H54 (cell line): ENCODE measurements around the gene SETD1B.

Experiments
- DNase-seq: peaks from one replicate; pipeline ENCODE4 v3.0.0; 2011; ENCODE audit warnings: low spot score, mixed read lengths; ENCODE audit not compliant: insufficient read length
- FAIRE-seq: peaks from 3 replicates; lab custom pipeline; 2011; peaks lifted over from hg19 to GRCh38; lab: Jason Lieb, UNC
- POLR2A ChIP-seq: IDR thresholded peaks from 2 replicates; pipeline ENCODE4 v1.6.1; 2011; ENCODE audit warnings: low read depth, mild to moderate bottlenecking, low read length

Gene SETD1B

DNA sequence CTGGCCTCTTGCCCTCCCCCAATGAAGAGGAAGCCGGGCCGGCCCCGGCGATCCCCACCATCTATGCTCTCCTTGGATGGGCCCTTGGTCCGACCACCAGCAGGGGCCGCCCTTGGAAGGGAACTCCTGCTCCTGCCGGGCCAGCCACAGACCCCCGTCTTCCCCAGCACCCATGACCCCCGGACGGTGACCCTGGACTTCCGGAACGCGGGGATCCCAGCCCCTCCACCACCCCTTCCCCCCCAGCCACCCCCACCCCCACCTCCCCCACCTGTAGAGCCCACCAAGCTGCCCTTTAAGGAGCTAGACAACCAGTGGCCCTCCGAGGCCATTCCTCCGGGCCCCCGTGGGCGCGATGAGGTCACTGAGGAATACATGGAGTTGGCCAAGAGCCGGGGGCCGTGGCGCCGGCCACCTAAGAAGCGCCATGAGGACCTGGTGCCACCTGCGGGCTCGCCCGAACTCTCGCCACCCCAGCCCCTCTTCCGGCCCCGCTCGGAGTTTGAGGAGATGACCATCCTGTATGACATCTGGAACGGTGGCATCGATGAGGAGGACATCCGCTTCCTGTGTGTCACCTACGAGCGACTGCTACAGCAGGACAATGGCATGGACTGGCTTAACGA is 19.4 kb downstream of the SETD1B start:
- TF ChIP-seq POLR2A = no peak
- FAIRE-seq = no peak
- no peak for DNase-seq

DNA sequence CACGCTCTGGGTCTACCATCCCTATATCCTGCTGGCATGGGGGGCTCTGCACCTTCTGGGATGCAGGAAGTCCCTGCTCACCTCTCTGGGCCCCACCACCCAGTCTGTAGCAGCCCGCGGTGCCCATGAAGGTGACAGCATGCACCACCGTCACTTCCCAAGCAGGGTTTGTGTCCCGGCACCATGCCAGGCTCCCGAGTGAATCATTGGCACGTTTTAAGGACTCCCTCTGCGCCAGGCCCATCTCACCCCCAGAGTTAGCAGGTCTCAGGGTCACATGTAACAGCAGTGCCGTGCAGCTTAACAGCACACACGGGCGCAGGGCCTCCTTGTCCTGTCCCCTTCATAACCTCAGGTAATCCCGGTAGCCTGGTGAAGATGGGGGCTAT is 19.9 kb downstream of the SETD1B start:
- TF ChIP-seq POLR2A = no peak
- DNase-seq (no peak), FAIRE-seq (no peak)

DNA sequence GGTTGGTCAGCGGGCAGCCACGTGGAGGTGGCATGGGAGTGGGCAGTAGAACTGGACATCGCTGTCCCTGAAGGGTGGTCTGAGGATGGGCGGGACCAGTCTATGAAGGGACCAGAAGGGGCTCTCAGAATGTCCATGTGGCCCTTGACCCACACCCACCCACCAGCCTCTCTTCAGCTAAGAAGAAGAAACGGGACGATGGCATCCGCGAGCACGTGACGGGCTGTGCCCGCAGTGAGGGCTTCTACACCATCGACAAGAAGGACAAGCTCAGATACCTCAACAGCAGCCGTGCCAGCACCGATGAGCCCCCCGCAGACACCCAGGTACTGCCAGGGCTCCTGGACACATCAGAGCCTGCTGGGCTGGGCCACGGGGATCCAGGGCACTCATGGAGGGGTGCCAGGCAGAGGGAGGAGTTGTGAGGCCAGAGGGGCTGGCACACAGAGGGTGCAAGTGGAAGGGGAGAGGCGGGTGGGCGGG is 21.3 kb downstream of the SETD1B start:
- FAIRE-seq (no peak), DNase-seq (no peak)
- TF ChIP-seq POLR2A = no peak

DNA sequence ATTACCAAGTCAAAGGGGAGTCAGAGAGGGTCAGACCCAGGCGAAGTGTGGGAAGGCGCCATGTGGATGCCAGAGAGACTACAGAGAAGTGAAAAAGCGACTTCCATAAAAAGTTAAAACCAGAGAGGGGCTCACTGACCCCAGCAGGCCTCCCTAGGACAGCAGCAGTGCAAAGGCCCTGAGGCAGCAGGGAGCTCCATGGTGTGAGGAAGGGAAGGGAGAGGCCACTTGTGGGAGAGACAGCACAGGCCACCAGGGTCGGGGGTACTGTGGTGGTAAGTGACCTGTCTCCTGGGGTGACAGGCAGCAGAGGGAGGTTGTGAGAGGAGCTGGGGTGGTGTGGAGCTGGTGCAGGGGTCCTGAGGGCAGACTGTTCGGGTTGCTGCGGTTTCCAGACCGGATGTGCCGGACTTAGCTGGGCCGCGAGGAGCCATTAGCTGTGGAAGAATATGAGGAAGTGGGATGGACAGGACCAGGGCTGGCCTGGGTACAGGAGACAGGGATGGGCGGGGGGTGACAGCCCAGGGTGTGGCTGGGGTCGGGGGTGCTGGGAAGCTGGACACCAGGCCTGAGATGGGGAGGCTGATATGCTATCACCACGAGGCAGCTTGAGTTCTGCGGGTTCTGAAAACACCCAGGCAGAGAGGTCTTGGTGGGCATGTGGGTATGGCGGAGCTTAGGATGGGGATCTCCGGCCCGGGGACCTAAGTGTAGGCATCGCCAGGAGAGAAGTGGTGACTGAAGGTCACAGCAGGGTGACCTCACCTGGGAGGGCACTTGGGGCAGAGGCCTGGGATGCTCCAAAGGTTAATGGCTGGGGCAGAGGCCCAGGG is 22.7 kb downstream of the SETD1B start:
- FAIRE-seq (no peak), DNase-seq (no peak)
- TF ChIP-seq POLR2A = no peak

DNA sequence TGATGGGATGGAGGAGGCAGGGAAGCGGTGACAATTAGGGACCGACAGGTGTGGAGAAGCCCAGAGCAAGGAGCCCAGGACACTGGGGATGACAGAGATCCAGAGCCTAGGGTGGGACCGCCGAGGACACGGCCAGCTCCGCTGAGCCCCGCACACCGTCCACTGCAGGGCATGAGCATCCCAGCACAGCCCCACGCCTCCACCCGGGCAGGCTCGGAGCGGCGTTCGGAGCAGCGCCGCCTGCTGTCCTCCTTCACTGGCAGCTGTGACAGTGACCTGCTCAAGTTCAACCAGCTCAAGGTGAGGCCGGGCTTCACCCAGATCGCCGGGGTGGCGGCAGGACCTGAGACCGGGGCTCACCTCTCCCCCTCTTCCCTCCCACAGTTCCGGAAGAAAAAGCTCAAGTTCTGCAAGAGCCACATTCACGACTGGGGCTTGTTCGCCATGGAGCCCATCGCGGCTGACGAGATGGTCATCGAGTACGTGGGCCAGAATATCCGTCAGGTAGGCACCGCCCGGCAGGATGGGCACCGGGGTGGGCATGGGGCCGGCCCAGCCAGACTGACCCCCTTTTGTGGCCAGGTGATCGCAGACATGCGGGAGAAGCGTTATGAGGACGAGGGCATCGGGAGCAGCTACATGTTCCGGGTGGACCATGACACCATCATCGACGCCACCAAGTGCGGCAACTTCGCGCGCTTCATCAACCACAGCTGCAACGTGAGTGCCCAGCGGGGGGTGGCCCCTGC is 23.7 kb downstream of the SETD1B start:
- FAIRE-seq (no peak), DNase-seq (no peak)
- no peak for TF ChIP-seq POLR2A

DNA sequence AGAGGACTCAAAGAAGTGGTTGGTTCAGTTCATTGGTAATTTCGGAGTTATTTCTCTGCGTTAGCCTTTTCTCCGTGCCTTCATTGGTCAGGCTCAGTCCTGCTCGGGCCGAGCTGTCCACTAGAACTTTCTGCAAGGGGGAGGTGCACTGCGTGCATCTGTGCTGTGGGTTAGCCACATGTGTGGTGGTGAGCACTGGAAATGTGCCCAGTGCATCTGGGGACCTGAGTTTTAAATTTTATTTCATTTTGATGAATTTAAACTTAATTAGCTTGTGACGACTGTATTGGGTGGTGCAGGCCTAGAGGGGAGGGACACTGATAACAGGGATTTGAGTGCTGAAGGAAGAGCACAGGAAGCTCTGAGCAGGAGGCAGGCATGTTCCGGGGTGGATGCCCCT is 24.5 kb downstream of the SETD1B start:
- TF ChIP-seq POLR2A = no peak

DNA sequence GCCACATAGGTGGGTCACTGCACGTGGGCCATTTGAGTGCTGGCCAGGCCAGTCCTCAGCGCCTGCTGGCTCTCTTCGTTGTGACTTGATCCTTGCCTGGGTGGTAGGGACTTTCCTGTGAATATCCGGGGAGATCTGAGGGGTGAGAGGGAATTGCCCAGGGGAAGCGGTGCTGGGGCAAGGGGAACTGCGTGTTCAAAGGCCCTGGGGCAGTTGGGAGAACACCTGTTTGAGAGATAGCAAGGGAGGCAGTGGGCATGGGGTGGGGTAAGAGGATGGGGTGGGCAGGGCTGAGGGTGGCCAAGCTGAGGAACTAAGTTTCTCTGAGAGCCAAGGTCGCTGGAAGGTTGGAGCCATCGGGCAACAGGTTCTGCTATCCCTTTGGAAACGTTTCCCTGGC is 25.0 kb downstream of the SETD1B start:
- no peak for FAIRE-seq
- no peak for TF ChIP-seq POLR2A
- DNase-seq = no peak

More for the DNA sequence above, 24.5 kb downstream of the SETD1B start:
- FAIRE-seq = no peak
- DNase-seq = no peak

DNA sequence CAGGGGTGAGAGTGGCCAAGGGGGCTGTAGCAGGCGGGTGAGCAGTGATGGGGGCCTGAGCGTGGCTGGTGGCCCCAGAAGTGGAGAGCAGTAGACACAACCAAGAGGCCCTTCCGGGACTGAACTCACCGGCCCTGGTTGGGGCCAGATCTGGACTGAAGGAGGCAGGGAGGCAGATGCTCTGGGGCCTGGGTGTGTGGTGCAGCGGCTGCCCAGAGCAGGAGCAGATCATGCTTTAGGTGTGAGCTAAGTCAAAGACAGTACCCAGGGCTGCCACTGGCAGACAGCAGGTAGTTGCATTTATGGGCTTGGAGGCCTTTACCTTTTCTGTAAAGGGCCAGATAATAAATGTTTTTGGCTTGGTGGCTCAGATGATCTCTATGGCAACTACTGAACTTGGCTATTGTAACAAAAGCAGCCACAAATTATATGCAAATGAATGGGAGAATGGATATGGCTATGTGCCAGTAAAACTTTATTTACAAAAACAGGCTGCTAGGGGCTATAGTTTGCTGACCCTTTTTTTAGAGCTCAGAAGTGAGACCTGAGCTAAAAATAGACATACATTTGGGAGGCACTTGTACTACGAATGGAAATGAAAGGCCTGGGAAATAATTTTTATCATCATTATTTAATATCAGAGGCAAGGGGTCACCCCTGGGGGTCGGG is 25.6 kb downstream of the SETD1B start:
- DNase-seq (no peak), FAIRE-seq (no peak)
- no peak for TF ChIP-seq POLR2A

DNA sequence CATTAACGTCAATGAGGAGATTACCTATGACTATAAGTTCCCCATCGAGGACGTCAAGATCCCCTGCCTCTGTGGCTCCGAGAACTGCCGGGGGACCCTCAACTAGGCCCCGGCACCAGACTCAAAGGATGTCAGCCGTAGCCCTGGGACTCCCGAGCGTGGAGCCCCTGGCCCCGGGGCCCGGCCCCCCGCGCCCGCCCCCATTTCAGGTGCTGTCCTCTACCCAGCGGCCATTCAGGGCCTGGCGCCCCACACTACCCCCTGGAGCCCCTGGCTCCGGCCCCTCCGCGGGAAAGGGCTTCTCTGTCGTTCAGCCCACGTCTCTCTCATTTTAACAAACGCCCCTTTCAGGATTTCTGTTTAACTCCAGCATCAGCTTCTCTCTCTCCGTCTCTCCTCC is 26.3 kb downstream of the SETD1B start:
- DNase-seq (no peak), FAIRE-seq (no peak)
- TF ChIP-seq POLR2A = no peak

DNA sequence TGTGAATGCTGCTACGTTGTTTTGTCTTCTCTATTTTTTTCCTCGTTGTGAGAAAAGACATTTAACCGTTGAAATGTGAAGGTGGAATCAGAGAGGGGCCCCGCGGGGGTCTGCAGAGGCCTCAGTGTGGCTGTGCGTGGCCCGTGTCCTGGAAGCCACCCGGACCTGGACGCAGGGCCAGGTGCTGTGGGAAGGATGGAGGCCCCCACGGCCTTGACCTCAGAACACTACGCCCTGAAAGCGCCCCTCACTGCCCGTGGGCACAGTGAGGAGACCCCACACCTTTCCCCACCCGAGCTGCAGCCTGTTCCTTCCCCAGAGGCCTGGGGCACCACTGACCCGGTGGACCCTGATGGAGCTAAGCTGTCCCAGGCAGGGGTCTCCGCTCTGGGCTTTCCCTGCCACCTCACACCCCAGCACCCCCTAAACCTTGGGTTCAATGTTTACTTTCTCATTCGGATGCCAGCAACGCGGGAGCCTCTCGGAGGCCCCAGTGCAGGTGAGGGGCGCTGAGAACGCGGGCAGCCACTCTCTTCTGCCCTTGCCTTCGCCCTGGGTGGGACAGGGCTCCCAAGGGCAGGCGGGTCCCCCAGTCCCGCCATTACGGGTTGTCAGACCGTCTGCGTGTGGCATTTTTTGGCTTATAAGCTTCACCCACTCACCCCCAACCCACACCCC is 26.9 kb downstream of the SETD1B start:
- no peak for FAIRE-seq
- no peak for DNase-seq
- TF ChIP-seq POLR2A = no peak

DNA sequence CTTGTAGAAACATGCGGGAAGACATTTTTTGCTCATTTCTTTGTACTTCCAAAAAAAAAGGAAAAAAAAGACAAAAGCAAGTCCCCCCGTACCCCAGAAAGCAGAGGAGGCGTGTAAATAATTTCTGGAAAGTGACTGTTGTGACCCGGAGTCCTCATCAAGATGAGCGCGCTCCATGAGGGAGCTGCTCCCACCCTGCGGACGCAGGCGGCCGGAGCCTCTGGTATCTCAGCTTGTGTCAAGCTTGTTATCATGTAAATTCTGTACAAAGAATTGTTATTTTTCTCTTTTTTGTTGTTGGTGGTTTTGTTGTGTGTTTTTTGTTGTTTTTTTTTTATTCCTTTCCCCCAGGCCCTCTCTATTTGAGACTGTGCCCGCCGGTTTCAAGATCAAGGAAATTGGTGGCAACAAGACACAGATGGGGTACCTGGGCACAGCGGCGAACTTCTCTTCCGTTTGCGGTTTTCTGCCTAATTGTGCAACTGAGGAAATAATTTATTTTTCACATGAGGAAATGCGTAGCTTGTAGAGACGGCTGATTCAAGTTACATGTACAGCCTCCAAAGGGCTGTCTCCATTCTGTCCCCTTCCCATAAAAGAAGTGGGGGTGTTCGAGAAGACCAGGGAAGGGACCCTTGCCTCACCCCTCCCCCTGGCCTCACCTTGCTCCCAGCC is 27.9 kb downstream of the SETD1B start:
- TF ChIP-seq POLR2A = no peak
- DNase-seq = no peak
- FAIRE-seq = no peak

DNA sequence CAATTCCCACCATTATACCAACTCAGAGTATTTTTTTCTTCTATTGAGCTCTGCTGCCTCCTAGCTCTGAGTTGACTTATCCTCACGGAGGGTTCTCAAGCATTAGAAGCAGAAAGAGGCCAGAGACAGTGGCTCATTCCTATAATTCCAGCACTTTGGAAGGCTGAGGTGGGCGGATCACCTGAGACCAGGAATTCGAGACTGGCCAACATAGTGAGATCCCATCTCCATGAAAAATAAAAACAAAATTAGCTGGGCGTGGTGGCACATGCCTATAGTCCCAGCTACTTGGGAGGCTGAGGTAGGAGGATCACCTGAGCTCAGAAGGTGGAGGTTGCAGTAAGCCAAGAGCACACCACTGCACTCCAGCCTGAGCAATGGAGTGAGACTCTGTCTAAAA is 33.9 kb downstream of the SETD1B start:
- FAIRE-seq (no peak), DNase-seq (no peak)
- TF ChIP-seq POLR2A = no peak

DNA sequence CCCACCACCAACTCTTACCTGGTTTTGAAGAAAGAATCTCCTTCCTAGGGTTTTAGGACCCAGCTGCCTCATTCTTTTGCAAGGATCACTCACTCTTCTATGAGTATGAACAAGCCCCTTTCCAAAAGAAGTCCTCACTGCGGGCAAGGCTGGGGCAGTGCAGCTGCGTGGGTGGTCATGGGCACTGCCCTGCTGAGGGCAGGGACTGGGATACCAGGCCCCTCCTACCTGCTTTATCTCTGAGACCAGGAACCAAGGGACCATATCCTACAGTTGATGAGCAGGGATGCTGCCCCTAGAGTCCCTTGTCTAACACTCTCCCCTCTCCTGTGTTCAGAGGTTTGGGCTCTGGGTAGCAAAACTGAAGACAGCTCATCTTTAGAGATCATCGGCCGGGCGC is 34.3 kb downstream of the SETD1B start:
- no peak for FAIRE-seq
- no peak for DNase-seq
- TF ChIP-seq POLR2A = no peak
